Endothelial cell of umbilical vein (primary cell): ENCODE measurements around the gene NDUFAF8. TPM values are rescaled to one million over a fixed set of nuclear protein-coding genes. Genes with fewer than 3 reads are reported as not detected.

Experiments
- BruUV-seq: library from RNA; stranded (reverse); fragments of 400-500 nt; replicated peaks from 2 replicates; lab custom pipeline; 2021; lab: Mats Ljungman, UMichigan
- CTCF ChIA-PET: fragments of 300-600, 350-600 bp; sonication (Branson Sonifier 250); formaldehyde crosslinking; loops from one replicate; lab custom pipeline; 2021; ENCODE audit warnings: antibody characterized with exemption, inconsistent platforms; lab: Charles Lee
- POLR2A ChIA-PET: fragments of 300-600, 350-600 bp; sonication (Branson Sonifier 250); formaldehyde crosslinking; loops from one replicate; lab custom pipeline; 2021; ENCODE audit warnings: antibody characterized with exemption, inconsistent platforms; lab: Charles Lee
- DNase-seq: peaks from one replicate; pipeline ENCODE4 v3.0.0-alpha.2; 2011; ENCODE audit warnings: low read depth, low spot score
- FAIRE-seq: peaks from 2 replicates; lab custom pipeline; 2011; peaks lifted over from hg19 to GRCh38; lab: Jason Lieb, UNC
- H2AFZ ChIP-seq: 2 replicates; pipeline ENCODE4 v1.6.0; 2012; ENCODE audit warnings: low read depth, low read length, control low read depth, inconsistent platforms
- H3K27ac ChIP-seq: 2 replicates; pipeline ENCODE4 v1.5.1; 2011; ENCODE audit warnings: low read depth, mild to moderate bottlenecking, control low read depth, low read length, moderate library complexity; ENCODE audit not compliant: insufficient read depth
- H3K27me3 ChIP-seq, 2 experiments: 2 replicates each; pipeline versions ENCODE4 v1.6.0 to v1.6.1; 2011; ENCODE audit warnings: low read length in 2 of 2, mixed read lengths in 1 of 2; ENCODE audit not compliant: control insufficient read depth in 2 of 2, insufficient read depth in 2 of 2
- H3K36me3 ChIP-seq, 2 experiments: 2 replicates in 1 of 2; 3 replicates in 1 of 2; pipeline ENCODE4 v1.5.1; 2011; ENCODE audit warnings: low read length in 2 of 2, mild to moderate bottlenecking in 1 of 2, moderate library complexity in 1 of 2; ENCODE audit not compliant: control insufficient read depth in 2 of 2, insufficient read depth in 2 of 2; ENCODE audit errors: extremely low read depth in 1 of 2
- H3K4me1 ChIP-seq: 3 replicates; pipeline ENCODE4 v1.5.1; 2011; ENCODE audit warnings: mild to moderate bottlenecking, low read length; ENCODE audit not compliant: control insufficient read depth, insufficient read depth; ENCODE audit errors: extremely low read depth
- H3K4me2 ChIP-seq: 2 replicates; pipeline ENCODE4 v1.6.1; 2011; ENCODE audit warnings: low read length, control low read depth, mixed read lengths; ENCODE audit not compliant: insufficient read depth
- H3K4me3 ChIP-seq, 3 experiments: fragments of 200-600 bp in 1 of 3; sonication (generic), shearing (Covaris generic) in 1 of 3; replicated peaks in 1 of 3; 2 replicates each; pipeline ENCODE4 v1.5.1; 2011 to 2016; ENCODE audit warnings: control low read depth in 3 of 3, low read length in 3 of 3, mild to moderate bottlenecking in 2 of 3, inconsistent platforms in 1 of 3, low read depth in 1 of 3, moderate library complexity in 1 of 3; ENCODE audit not compliant: insufficient read depth in 1 of 3
- H3K79me2 ChIP-seq: 2 replicates; pipeline ENCODE4 v1.6.0; 2012; ENCODE audit warnings: low read length, inconsistent platforms; ENCODE audit not compliant: control insufficient read depth, insufficient read depth
- H3K9ac ChIP-seq: replicated peaks from 2 replicates; pipeline ENCODE3; 2011; ENCODE audit warnings: low read length, control low read depth; ENCODE audit not compliant: insufficient read depth; ENCODE audit errors: extremely low read depth
- H3K9me1 ChIP-seq: replicated peaks from 3 replicates; pipeline ENCODE4 v1.6.0; 2011; ENCODE audit warnings: mild to moderate bottlenecking, low read length; ENCODE audit not compliant: control insufficient read depth, insufficient read depth; ENCODE audit errors: extremely low read depth
- H3K9me3 ChIP-seq: replicated peaks from 2 replicates; pipeline ENCODE4 v1.5.1; 2012; ENCODE audit warnings: low read length, inconsistent platforms; ENCODE audit not compliant: control insufficient read depth, insufficient read depth
- H4K20me1 ChIP-seq: replicated peaks from 2 replicates; pipeline ENCODE3; 2011; ENCODE audit warnings: mild to moderate bottlenecking, low read length; ENCODE audit not compliant: control insufficient read depth, insufficient read depth; ENCODE audit errors: extremely low read depth
- EZH2 ChIP-seq: IDR thresholded peaks from 2 replicates; pipeline ENCODE4 v1.6.1; 2012; ENCODE audit warnings: borderline replicate concordance, low read depth, mild to moderate bottlenecking, moderate library complexity, low read length, inconsistent platforms; ENCODE audit not compliant: severe bottlenecking
- FOS ChIP-seq: IDR thresholded peaks from 2 replicates; pipeline ENCODE4 v1.6.1; 2011; ENCODE audit warnings: mild to moderate bottlenecking, low read length, moderate library complexity, borderline replicate concordance; ENCODE audit not compliant: insufficient read depth
- GATA2 ChIP-seq: IDR thresholded peaks from 2 replicates; pipeline ENCODE4 v1.7.0; 2011; ENCODE audit warnings: low read depth, mild to moderate bottlenecking, moderate library complexity, mixed read lengths, low read length; ENCODE audit not compliant: insufficient read length, insufficient read depth
- JUN ChIP-seq: IDR thresholded peaks from 2 replicates; pipeline ENCODE4 v1.6.1; 2011; ENCODE audit warnings: borderline replicate concordance, low read depth; ENCODE audit not compliant: insufficient read length, insufficient read depth
- MYC ChIP-seq: IDR thresholded peaks from one replicate; pipeline ENCODE4 v1.6.1; 2011; ENCODE audit warnings: mild to moderate bottlenecking, low read depth, low read length
- POLR2A ChIP-seq: IDR thresholded peaks from 2 replicates; pipeline ENCODE4 v1.6.1; 2012; ENCODE audit warnings: low read depth, mild to moderate bottlenecking, control low read depth, low read length
- POLR2AphosphoS5 ChIP-seq: IDR thresholded peaks from 2 replicates; pipeline ENCODE4 v1.6.1; 2012; ENCODE audit warnings: low read depth, mild to moderate bottlenecking, control low read depth, low read length, moderate library complexity; ENCODE audit not compliant: insufficient read depth
- dilution Hi-C: fragments of 300-500 bp; cut with MboI; formaldehyde crosslinking; loops from one replicate; pipeline ENCODE4 v1.15.0; 2019; ENCODE audit warnings: low sequenced_read_pairs; ENCODE audit not compliant: extremely low pct_ligation_motif_present
- intact Hi-C: fragments of 100-400 bp; cut with micrococcal nuclease; formaldehyde crosslinking; loops from one replicate; pipeline ENCODE4 v1.10.0; 2022
- polyA plus RNA-seq, 4 experiments: library from polyadenylated mRNA; depleted of rRNA in 3 of 4; stranded (reverse) in 3 of 4; unstranded in 1 of 4; fragments of >200 nt; gene quantifications; 2 replicates each; pipeline versions ENCODE4 v1.2.1 to v1.2.3, GENCODE V29; 2011 to 2012; ENCODE audit warnings: missing spikeins in 1 of 4
- total RNA-seq: library from RNA; stranded (reverse); gene quantifications from 2 replicates; pipeline ENCODE4 v1.2.3, GENCODE V29; 2021
- TF ChIP-seq, protein P1 (sequence below), 2 donors: IDR thresholded peaks; 1 replicate in 1 of 2; 2 replicates in 1 of 2; pipeline ENCODE4 v1.5.1; 2011; ENCODE audit warnings: low read length in 2 of 2, mild to moderate bottlenecking in 2 of 2, moderate library complexity in 2 of 2, control low read depth in 1 of 2, inconsistent platforms in 1 of 2, low read depth in 1 of 2; ENCODE audit not compliant: insufficient read depth in 1 of 2; ENCODE audit errors: extremely low read depth in 1 of 2
- TF ChIP-seq, protein P2 (sequence below): IDR thresholded peaks from 2 replicates; pipeline ENCODE4 v1.6.1; 2011; ENCODE audit not compliant: insufficient read depth, insufficient read length

Gene NDUFAF8
- total and polyA plus RNA-seq, 2 donors (not counting 3 experiments of a cell fraction or from before 2014, with no cell fraction given) = 61.5 to 83.9 TPM

GRCh38 chr17:81277946-81278693 lies 39.0 kb downstream of the NDUFAF8 start:
- H3K27ac ChIP-seq = no peak overlapping the region
- H3K4me3 ChIP-seq = no peak overlapping the region
- dilution Hi-C loops = no loop called here

More at GRCh38 chr17:81277946-81278693, 39.0 kb downstream of the NDUFAF8 start:
- Histone ChIP-seq H3K4me2 (no peak overlapping the region), H3K9me1 (no peaks in the 10 kb centered on the region), H4K20me1 (no peaks in the 10 kb centered on the region), H3K27me3 (no peaks in the 10 kb centered on the region), H3K9ac (no peak overlapping the region), H3K4me1 (no peaks in the 10 kb centered on the region), H3K36me3 (peaks cover 9 to 46% of the 10 kb centered on the region in 2 experiments), H3K9me3 (no peaks in the 10 kb centered on the region), H3K79me2 (no peaks in the 10 kb centered on the region), H2AFZ (no peak overlapping the region)
- BruUV-seq = no TSS peak
- intact Hi-C loops = no loop called here
- DNase-seq (no peak), FAIRE-seq (no peak)
- POLR2A ChIA-PET = no interaction called here
- CTCF ChIA-PET = interaction anchor here (1.3 kb wide), 1 partner anchor 21 kb away, joined by 3 read pairs; no protein-coding TSS in a partner anchor
- no peak for TF ChIP-seq JUN
- no peak for TF ChIP-seq MYC
- TF ChIP-seq GATA2 = no peak
- TF ChIP-seq EZH2 = no peak
- TF ChIP-seq POLR2AphosphoS5 = no peak
- TF ChIP-seq, protein P1, sequence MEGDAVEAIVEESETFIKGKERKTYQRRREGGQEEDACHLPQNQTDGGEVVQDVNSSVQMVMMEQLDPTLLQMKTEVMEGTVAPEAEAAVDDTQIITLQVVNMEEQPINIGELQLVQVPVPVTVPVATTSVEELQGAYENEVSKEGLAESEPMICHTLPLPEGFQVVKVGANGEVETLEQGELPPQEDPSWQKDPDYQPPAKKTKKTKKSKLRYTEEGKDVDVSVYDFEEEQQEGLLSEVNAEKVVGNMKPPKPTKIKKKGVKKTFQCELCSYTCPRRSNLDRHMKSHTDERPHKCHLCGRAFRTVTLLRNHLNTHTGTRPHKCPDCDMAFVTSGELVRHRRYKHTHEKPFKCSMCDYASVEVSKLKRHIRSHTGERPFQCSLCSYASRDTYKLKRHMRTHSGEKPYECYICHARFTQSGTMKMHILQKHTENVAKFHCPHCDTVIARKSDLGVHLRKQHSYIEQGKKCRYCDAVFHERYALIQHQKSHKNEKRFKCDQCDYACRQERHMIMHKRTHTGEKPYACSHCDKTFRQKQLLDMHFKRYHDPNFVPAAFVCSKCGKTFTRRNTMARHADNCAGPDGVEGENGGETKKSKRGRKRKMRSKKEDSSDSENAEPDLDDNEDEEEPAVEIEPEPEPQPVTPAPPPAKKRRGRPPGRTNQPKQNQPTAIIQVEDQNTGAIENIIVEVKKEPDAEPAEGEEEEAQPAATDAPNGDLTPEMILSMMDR (IDR thresholded peaks at IDR 0.05; ENCODE audit: extremely low read depth in 1 of 2, insufficient read depth in 1 of 2, low read depth in 1 of 2, low read length in 2 of 2) = no peak
- no peak for TF ChIP-seq FOS
- TF ChIP-seq POLR2A = no peak
- TF ChIP-seq, protein P2, sequence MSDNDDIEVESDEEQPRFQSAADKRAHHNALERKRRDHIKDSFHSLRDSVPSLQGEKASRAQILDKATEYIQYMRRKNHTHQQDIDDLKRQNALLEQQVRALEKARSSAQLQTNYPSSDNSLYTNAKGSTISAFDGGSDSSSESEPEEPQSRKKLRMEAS = no peak
